ENCODE results near the gene TRA2A. TPM values are rescaled to one million over a fixed set of nuclear protein-coding genes. Genes with fewer than 3 reads are reported as not detected.

Gene TRA2A
- total and polyA plus RNA-seq, 2 of the 13 experiments (the other 11 are each of a cell fraction or from before 2014, with no cell fraction given), result 39.1 to 41.6 TPM

GRCh38 chr7:23531794-23532489 lies at the start of gene TRA2A (continued):
- TF ChIP-seq ZNF800 (CRISPR knock-in tag; IDR thresholded peaks at IDR 0.05), result peak; percentile 40; the same call in 1 of the 2 replicates
- peak; percentile 92; the same call in 1 of the 2 replicates for TF ChIP-seq BRCA1 (CRISPR knock-in tag; IDR thresholded peaks at IDR 0.05)
- TF ChIP-seq ZNF281 (CRISPR knock-in tag; IDR thresholded peaks at IDR 0.05; ENCODE audit: borderline replicate concordance), result no peak
- TF ChIP-seq SUZ12 (IDR thresholded peaks at IDR 0.05; ENCODE audit: low read depth, low read length), result no peak
- peak; percentile 98 for TF ChIP-seq POLR2G (IDR thresholded peaks at IDR 0.05; ENCODE audit: low read depth, low read length)
- TF ChIP-seq ZNF607 (CRISPR knock-in tag; IDR thresholded peaks at IDR 0.05; ENCODE audit: borderline replicate concordance), result no peak; the same call in 1 of the 2 replicates
- TF ChIP-seq ZNF318 (CRISPR knock-in tag; IDR thresholded peaks at IDR 0.05), result no peak
- TF ChIP-seq ZNF451 (CRISPR knock-in tag; IDR thresholded peaks at IDR 0.05), result peak; percentile 54; the same call in 1 of the 2 replicates
- no peak for TF ChIP-seq SOX5 (CRISPR knock-in tag; IDR thresholded peaks at IDR 0.05; ENCODE audit: borderline replicate concordance)
- TF ChIP-seq STAT5B (CRISPR knock-in tag; IDR thresholded peaks at IDR 0.05), result no peak
- TF ChIP-seq SIN3A (IDR thresholded peaks at IDR 0.05; ENCODE audit: borderline replicate concordance, low read depth, low read length), result peak; percentile 94
- TF ChIP-seq KLF9 (CRISPR knock-in tag; IDR thresholded peaks at IDR 0.05; ENCODE audit: low read depth), result no peak
- no peak for TF ChIP-seq ZNF296 (CRISPR knock-in tag; conservative IDR thresholded peaks at IDR 0.05)
- TF ChIP-seq ZBTB42 (CRISPR knock-in tag; IDR thresholded peaks at IDR 0.05), result no peak; the same call in 1 of the 2 replicates
- peak; percentile 87 for TF ChIP-seq SALL1 (CRISPR knock-in tag; IDR thresholded peaks at IDR 0.05)
- TF ChIP-seq MXD1 (CRISPR knock-in tag; IDR thresholded peaks at IDR 0.05), result no peak
- TF ChIP-seq ZNF543 (CRISPR knock-in tag; IDR thresholded peaks at IDR 0.05), result no peak

Data from HepG2 (cell line).